BLaER1 (cell line): Measurements from ENCODE around the gene NEDD8.

Experiments
- H3K27ac ChIP-seq: shearing (Covaris generic); formaldehyde crosslinking; 2 replicates; pipeline ENCODE4 v1.8.1; 2022
- H3K27me3 ChIP-seq: shearing (Covaris generic); formaldehyde crosslinking; 2 replicates; pipeline ENCODE4 v1.8.1; 2022
- H3K36me3 ChIP-seq: shearing (Covaris generic); formaldehyde crosslinking; 2 replicates; pipeline ENCODE4 v1.8.1; 2022
- H3K4me1 ChIP-seq: shearing (Covaris generic); formaldehyde crosslinking; 2 replicates; pipeline ENCODE4 v1.8.1; 2022
- H3K4me2 ChIP-seq: shearing (Covaris generic); formaldehyde crosslinking; 2 replicates; pipeline ENCODE4 v1.8.1; 2022
- H3K4me3 ChIP-seq: shearing (Covaris generic); formaldehyde crosslinking; 2 replicates; pipeline ENCODE4 v1.8.1; 2022
- H3K9ac ChIP-seq: shearing (Covaris generic); formaldehyde crosslinking; 2 replicates; pipeline ENCODE4 v1.8.1; 2022
- H3K9me3 ChIP-seq: shearing (Covaris generic); formaldehyde crosslinking; 2 replicates; pipeline ENCODE4 v1.8.1; 2022
- H4K20me1 ChIP-seq: shearing (Covaris generic); formaldehyde crosslinking; 2 replicates; pipeline ENCODE4 v1.8.1; 2022
- Cebpa-rat ChIP-seq: shearing (Covaris generic); IDR thresholded peaks from 2 replicates; pipeline ENCODE4 v1.8.1; 2022

Gene NEDD8

GRCh38 chr14:24232121-24232644 is at the start of gene NEDD8:
NEDD8 (minus strand) TSS chr14:24232367; CDS start chr14:24232267, 100 bp downstream.
- Histone ChIP-seq H3K4me2 (peak within 1 kb of the TSS; percentile 93), H3K9me3 (no peaks in the 10 kb centered on the region), H3K36me3 (peaks cover 56% of the 10 kb centered on the region), H4K20me1 (peaks cover 1% of the 10 kb centered on the region; the same call in 1 of the 2 replicates), H3K9ac (peak within 1 kb of the TSS; percentile 89), H3K4me1 (peaks cover 39% of the 10 kb centered on the region), H3K4me3 (peak within 1 kb of the TSS; percentile 85), H3K27ac (peak within 1 kb of the TSS; percentile 85), H3K27me3 (no peaks in the 10 kb centered on the region)
- TF ChIP-seq Cebpa-rat, result no peak

DNA sequence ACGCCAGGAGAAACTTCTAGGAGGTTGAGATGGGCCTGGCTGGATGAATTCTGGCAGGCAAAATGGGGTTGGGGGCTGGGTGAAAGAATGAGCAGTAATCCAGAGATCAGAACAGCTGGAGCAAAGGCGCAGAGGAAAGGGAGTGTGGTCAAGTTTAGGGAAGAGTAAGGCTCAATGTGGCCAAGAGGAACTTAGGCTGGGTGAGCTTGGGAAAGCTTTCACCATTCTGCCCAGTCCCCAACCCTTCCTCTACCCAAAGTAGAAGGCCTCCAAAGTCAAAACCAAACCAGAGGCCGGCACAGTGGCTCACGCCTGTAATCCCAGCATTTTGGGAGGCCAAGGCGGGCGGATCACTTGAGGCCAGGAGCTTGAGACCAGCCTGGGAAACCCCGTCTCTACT is 49.5 kb upstream of the NEDD8 start:
- no peak overlapping the region for H3K4me2 ChIP-seq
- H4K20me1 ChIP-seq, result no peaks in the 10 kb centered on the region
- H3K9ac ChIP-seq, result no peak overlapping the region
- peaks cover 30% of the 10 kb centered on the region for H3K4me1 ChIP-seq
- no peak overlapping the region for H3K4me3 ChIP-seq
- H3K36me3 ChIP-seq, result no peaks in the 10 kb centered on the region
- H3K27ac ChIP-seq, result no peak overlapping the region
- H3K27me3 ChIP-seq, result no peaks in the 10 kb centered on the region
- H3K9me3 ChIP-seq, result no peaks in the 10 kb centered on the region
- TF ChIP-seq Cebpa-rat, result no peak

DNA sequence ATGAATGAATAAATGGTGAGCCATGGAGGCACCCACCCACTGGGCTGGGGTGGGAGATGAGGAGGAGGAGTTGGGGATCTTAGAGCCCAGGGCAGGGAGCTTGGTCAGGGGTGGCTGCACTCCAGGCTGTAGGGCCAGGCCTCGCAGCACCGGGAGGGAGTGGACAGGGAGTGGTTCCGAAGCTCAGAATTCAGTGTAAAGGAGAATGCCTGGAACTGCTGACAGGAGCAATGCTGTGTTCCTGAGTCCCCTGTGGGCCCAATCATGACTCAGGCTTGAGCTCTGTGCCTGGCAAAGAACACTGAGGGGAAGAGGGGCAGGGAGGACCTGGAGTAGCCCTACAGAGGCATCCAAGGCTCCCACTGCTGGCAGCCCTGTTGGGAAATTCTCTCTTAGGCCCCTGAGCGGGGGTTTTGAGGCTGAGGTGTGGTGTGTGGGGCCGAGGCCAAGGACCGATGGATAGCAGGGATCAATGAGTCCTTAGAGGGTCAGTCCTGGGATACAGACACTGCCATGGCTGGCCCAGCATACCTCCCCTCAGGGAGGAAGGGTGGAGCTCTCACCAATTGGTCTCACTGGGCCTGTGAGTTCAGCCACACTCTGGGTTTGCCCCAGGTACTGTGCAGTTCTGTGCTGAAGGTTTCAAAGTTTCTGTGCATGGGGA is 48.8 kb upstream of the NEDD8 start:
- Histone ChIP-seq H3K27me3 (no peaks in the 10 kb centered on the region), H3K27ac (no peak overlapping the region), H3K4me3 (no peak overlapping the region), H3K4me1 (peaks cover 30% of the 10 kb centered on the region), H3K9ac (no peak overlapping the region), H3K9me3 (no peaks in the 10 kb centered on the region), H3K4me2 (no peak overlapping the region), H4K20me1 (no peaks in the 10 kb centered on the region), H3K36me3 (no peaks in the 10 kb centered on the region)
- TF ChIP-seq Cebpa-rat, result no peak

DNA sequence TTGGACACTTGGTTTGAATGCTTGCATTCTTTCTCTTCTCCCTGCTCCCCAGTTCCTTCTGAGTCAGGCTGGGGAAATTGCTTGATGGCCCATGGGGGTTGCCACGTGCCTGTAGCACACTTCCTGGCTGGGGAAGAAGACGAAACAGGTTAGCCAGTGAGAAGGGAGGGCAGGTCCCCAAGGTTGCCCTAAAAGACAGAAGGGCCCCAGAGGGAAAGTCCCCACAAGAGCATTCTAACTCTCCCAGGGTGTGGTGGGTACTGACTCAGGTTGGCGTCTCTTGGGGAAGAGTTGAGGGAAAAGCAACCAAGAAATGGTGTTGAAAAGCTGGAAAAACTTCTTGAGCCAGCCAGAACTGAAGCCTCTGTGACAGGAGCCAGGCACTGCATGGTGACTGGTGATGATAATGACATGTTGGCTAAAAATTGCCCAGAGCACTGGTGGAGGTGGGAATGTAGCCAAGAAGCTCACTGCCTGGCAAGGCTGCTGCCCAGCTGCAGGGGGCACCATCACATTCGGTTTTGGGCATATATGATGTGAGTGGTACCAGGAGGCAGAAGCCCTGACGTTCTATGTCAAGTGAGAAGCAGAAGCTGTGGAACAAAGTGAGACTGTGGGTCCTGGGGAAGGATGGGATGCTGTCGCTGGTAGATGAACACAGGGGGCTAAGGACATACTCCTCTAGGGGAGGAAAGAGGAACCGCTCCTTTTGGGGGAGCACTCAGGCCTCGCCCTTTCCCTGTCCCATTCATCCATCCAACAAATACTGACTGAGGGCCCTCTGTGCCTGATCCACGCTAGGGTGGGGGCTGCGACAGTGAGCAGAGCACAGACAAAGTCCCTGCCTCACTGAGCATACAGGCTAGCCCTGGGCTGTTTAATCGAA is 47.4 kb upstream of the NEDD8 start:
- peak overlapping the region; percentile 57 for H3K27ac ChIP-seq
- no peaks in the 10 kb centered on the region for H3K27me3 ChIP-seq
- TF ChIP-seq Cebpa-rat, result no peak
- peaks cover 30% of the 10 kb centered on the region for H3K4me1 ChIP-seq
- H3K9me3 ChIP-seq, result no peaks in the 10 kb centered on the region
- peak overlapping the region; percentile 12; the same call in 1 of the 2 replicates for H3K9ac ChIP-seq
- no peak overlapping the region for H3K4me3 ChIP-seq
- H3K4me2 ChIP-seq, result peak overlapping the region; percentile 78
- H4K20me1 ChIP-seq, result no peaks in the 10 kb centered on the region
- no peaks in the 10 kb centered on the region for H3K36me3 ChIP-seq

- Histone ChIP-seq H4K20me1 (no peaks in the 10 kb centered on the region), H3K27ac (no peak overlapping the region), H3K9me3 (no peaks in the 10 kb centered on the region), H3K4me2 (0 out of 2 replicates have a peak overlapping the region, but pooled peaks have one; percentile 78), H3K4me1 (peaks cover 30% of the 10 kb centered on the region), H3K9ac (no peak overlapping the region), H3K36me3 (no peaks in the 10 kb centered on the region), H3K4me3 (no peak overlapping the region), H3K27me3 (no peaks in the 10 kb centered on the region)
- no peak for TF ChIP-seq Cebpa-rat
These were observed 46.3 kb upstream of the NEDD8 start for GRCh38 chr14:24278424-24278823.

GRCh38 chr14:24277606-24278321 is 45.6 kb upstream of the NEDD8 start:
- no peaks in the 10 kb centered on the region for H3K27me3 ChIP-seq
- TF ChIP-seq Cebpa-rat, result no peak
- H3K4me1 ChIP-seq, result peaks cover 30% of the 10 kb centered on the region
- H3K4me2 ChIP-seq, result peak overlapping the region; percentile 42
- peak overlapping the region; percentile 38; the same call in 1 of the 2 replicates for H3K27ac ChIP-seq
- no peak overlapping the region for H3K4me3 ChIP-seq
- no peak overlapping the region for H3K9ac ChIP-seq
- no peaks in the 10 kb centered on the region for H4K20me1 ChIP-seq
- H3K36me3 ChIP-seq, result no peaks in the 10 kb centered on the region
- no peaks in the 10 kb centered on the region for H3K9me3 ChIP-seq

DNA sequence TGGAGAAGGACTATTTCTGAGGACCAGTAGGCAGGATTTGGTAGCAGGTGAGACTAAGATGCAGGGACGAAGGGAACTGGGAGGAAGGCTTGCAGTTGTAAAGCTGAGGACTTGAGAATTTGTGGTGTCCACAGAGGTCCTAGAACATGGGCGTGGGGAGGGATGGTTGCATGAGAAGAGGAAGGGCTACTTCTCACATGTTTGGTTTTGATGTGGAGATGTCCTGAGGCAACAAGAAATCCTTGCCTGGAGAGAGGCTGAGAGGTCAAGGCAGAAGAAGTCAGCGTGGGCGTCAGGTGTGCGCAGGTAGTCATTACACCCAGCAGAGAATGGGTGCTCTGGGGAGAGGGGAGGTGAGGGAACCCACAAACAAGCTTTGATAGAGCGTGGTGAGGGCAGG is 44.9 kb upstream of the NEDD8 start:
- Histone ChIP-seq H3K4me1 (peaks cover 36% of the 10 kb centered on the region), H3K9ac (no peak overlapping the region)

GRCh38 chr14:24274101-24274543 is 42.0 kb upstream of the NEDD8 start:
- TF ChIP-seq Cebpa-rat, result no peak
- Histone ChIP-seq H3K27ac (no peak overlapping the region), H3K4me3 (no peak overlapping the region), H3K4me1 (peaks cover 34% of the 10 kb centered on the region), H4K20me1 (no peaks in the 10 kb centered on the region), H3K4me2 (no peak overlapping the region), H3K27me3 (no peaks in the 10 kb centered on the region), H3K9me3 (no peaks in the 10 kb centered on the region), H3K36me3 (peaks cover 10% of the 10 kb centered on the region), H3K9ac (no peak overlapping the region)

More for the DNA sequence above, 44.9 kb upstream of the NEDD8 start:
- H3K4me3 ChIP-seq, result no peak overlapping the region
- no peak overlapping the region for H3K27ac ChIP-seq
- no peaks in the 10 kb centered on the region for H3K9me3 ChIP-seq
- no peak for TF ChIP-seq Cebpa-rat
- H3K27me3 ChIP-seq, result no peaks in the 10 kb centered on the region
- no peak overlapping the region for H3K4me2 ChIP-seq
- no peaks in the 10 kb centered on the region for H4K20me1 ChIP-seq
- H3K36me3 ChIP-seq, result no peaks in the 10 kb centered on the region

DNA sequence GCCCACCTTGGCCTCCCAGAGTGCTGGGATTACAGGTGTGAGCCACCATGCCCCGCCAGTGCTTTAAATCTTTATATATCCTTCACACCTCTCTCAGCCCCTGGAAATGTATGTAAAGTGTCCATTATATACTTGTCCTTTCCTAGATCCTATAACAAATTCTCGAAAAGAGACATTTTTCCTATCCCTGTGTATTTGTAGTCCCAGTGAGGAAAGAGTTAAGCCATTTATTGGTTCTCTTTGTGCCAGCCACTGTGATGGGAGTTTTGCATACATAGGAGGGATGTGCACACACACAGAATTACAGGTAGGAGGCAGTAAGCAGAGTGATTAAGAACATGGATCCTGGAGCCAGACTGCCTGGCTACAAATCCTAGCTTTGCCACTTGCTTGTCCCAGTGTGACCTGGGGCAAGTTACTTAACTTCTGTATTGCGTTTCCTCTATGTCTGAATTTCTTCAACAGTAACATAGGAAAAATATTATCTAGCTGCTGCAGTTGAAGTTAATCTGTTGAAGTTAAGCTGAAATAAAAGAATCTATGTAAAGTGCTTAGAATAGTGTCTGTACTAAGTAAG is 41.3 kb upstream of the NEDD8 start:
- peaks cover 11% of the 10 kb centered on the region for H3K36me3 ChIP-seq
- H3K4me1 ChIP-seq, result peaks cover 28% of the 10 kb centered on the region
- no peak overlapping the region for H3K9ac ChIP-seq
- H3K27me3 ChIP-seq, result no peaks in the 10 kb centered on the region
- no peak overlapping the region for H3K4me2 ChIP-seq
- no peak overlapping the region for H3K27ac ChIP-seq
- H3K4me3 ChIP-seq, result no peak overlapping the region
- no peaks in the 10 kb centered on the region for H4K20me1 ChIP-seq
- no peak for TF ChIP-seq Cebpa-rat
- no peaks in the 10 kb centered on the region for H3K9me3 ChIP-seq
